Epithelial cell of proximal tubule (primary cell): ENCODE results near the gene ZSCAN1. TPM values are rescaled to one million over a fixed set of nuclear protein-coding genes. Genes with fewer than 3 reads are reported as not detected.

Experiments
- DNase-seq: peaks from one replicate; pipeline ENCODE4 v3.0.0-alpha.2; 2011; ENCODE audit warnings: low read depth
- H3K4me3 ChIP-seq: 2 replicates; pipeline ENCODE4 v1.5.1; 2011; ENCODE audit warnings: low read depth, mild to moderate bottlenecking, low read length
- total RNA-seq: library from RNA; depleted of rRNA; stranded (reverse); fragments of >200 nt; gene quantifications from 2 replicates; pipeline ENCODE4 v1.2.3, GENCODE V29; 2015
- TF ChIP-seq, protein P1 (sequence below): conservative IDR thresholded peaks from 2 replicates; pipeline ENCODE4 v1.5.1; 2012; ENCODE audit warnings: low read depth, mild to moderate bottlenecking, low read length

The ZSCAN1 gene
- total RNA-seq, 1 donor from 2014 or later, result 0.69 TPM

DNA sequence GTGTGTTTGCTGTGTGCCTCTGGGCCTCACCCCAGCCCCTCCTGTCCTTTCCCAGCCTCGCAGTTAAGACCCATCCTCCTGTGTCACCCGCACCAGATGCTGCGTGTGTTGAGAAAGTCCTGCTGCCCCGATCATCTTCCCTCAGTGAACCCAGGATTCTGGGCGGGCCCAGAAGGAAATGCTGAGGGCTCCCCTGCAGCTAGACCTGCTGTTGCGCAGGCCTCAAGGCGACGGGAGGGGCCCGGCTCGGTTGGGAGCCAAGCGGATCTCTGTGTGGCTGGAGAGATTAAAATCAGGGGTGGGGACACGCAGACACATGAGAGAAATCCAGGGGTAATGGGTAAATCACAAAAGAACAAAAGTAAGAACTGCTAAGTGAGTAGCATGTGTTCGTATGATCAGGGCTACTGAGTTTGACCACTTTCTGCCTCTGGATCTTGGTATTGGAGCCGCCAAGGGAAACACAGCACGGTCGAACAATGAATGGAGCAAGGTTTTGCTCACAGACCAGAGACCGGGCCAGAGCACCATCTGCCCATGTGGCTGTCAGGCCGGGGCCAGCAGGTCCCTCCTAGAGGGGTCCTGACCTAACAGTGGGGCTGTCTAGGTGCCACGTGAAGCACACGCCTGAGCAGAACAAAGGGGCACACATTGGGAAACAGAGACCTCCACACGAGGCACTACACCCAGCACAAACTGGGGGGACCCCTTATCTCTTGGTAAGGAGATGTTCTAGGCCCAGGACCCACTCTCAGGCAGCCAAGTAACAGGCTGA is 7.1 kb downstream of the ZSCAN1 start:
- no peak for DNase-seq
- no peak overlapping the region for H3K4me3 ChIP-seq
- TF ChIP-seq, protein P1, sequence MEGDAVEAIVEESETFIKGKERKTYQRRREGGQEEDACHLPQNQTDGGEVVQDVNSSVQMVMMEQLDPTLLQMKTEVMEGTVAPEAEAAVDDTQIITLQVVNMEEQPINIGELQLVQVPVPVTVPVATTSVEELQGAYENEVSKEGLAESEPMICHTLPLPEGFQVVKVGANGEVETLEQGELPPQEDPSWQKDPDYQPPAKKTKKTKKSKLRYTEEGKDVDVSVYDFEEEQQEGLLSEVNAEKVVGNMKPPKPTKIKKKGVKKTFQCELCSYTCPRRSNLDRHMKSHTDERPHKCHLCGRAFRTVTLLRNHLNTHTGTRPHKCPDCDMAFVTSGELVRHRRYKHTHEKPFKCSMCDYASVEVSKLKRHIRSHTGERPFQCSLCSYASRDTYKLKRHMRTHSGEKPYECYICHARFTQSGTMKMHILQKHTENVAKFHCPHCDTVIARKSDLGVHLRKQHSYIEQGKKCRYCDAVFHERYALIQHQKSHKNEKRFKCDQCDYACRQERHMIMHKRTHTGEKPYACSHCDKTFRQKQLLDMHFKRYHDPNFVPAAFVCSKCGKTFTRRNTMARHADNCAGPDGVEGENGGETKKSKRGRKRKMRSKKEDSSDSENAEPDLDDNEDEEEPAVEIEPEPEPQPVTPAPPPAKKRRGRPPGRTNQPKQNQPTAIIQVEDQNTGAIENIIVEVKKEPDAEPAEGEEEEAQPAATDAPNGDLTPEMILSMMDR, result no peak

DNA sequence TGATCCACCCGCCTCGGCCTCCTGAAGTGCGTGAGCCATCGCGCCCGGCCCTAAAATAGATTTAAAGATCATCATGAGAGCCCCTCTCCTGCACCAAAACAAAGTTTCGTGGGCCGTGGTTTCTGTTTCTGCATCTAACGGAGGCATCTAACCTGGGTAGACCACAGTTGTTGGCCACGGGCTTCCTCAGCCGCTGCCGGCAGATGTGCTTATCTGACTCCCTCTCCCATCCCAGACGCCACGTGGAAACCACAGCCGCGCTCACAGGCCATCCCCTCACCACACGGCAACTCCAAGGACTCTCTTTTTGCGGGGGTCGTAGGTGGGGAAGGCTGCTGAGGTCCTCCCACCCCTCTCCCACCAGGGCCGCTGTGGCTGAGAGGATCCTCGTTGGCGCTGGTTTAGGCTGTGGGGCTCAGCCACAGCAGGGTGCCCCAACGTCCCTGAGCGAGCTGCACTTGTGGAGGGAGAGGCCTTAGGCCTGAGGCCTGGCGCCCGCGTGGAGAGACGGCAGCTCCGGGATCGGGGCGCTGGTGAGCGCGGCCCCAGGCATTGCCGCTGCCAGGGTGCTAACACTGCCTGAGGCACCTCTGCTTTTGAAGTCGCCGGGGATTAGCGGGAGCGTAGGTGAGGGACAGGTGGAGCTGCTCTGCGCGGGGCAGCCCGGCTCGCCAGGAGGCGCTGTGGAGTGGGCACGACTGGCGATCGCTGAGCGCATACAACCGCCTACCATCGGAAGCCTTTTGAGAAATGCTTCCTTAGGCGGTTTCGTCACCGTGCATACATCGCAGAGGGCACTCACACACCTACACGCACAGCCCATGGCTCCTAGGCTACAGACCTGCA is 8.9 kb downstream of the ZSCAN1 start:
- no peak for DNase-seq
- TF ChIP-seq, protein P1, result no peak
- no peak overlapping the region for H3K4me3 ChIP-seq

DNA sequence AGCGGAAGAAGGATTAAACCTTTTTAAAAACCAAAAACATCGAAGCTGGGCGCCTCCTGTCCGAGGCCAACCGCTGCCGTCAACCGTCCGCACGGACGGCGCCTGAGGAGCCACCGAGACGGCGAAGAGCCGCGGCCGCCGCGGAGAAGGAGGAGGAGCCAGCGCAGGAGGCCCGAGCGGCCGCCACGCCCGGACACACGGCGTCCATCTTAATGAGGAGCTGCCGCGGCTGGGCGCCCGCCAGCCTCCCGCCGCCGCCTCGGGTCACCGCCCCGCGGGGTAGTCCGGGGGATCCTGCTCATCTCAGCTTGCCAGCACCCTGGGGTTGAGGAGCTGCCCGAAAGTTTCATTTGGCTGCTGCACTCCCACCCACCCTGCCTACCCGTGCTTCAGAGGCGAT is 10.6 kb downstream of the ZSCAN1 start:
- no peak for DNase-seq
- H3K4me3 ChIP-seq, result no peak overlapping the region
- TF ChIP-seq, protein P1, result no peak

DNA sequence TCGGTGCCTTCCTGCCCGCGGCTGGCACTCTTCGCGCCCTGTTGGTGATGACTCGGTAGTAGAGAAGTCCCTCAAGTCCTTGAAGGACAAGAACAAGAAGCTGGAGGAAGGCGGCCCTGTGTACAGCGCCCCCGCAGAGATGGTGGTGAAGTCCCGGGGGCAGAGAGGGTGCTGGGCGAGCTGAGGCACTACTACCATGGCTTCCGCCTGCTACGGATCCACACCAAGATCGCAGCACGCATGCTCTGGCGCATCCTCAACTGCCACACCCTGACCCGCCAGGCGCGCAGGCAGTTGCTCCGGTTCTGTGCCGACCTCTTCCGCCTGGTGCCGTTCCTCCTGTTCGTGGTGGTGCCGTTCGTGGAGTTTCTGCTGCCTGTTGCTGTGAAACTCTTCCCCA is 11.1 kb downstream of the ZSCAN1 start:
- no peak overlapping the region for H3K4me3 ChIP-seq
- no peak for DNase-seq
- TF ChIP-seq, protein P1, result no peak

DNA sequence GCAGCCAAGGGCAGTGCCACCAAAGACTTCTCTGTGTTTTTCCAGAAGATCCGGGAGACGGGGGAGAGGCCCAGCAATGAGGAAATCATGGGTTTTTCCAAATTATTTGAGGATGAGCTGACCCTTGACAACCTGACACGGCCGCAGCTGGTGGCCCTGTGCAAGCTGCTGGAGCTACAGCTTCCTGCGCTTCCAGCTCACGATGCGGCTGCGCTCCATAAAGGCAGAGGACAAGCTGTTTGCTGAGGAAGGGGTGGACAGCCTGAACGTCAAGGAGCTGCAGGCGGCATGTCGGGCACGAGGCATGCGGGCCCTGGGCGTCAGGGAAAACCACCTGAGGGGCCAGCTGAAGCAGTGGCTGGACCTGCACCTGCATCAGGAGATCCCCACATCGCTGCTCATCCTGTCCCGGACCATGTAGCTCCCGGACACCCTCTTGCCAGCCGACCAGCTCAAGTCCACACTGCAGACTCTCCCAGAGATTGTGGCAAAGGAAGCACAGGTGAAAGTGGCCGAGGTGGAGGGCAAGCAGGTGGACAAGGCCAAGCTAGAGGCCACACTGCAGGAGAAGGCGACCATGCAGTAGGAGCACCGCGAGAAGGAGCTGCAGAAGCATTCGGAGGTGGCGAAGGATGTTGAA is 11.7 kb downstream of the ZSCAN1 start:
- TF ChIP-seq, protein P1, result no peak
- no peak overlapping the region for H3K4me3 ChIP-seq
- no peak for DNase-seq

DNA sequence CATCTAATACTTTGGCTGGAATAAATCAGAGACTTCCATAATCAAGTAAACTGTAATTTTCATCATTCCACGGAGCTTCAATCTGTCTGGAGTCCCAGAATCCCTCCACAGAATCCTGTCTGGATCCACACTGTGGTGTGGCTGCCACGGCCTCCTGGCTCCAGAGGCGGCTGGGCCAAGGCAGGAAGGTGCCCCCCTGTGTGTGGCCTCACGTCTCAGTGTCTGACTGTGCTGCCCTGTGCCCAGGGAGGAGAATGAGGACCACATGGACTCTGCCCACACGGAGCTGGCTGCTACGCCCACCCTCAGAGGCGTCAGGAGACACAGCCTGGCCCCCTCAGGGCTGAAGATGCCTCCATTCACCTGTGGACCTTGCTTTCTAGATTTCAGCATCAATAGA is 13.0 kb downstream of the ZSCAN1 start:
- no peak for DNase-seq
- TF ChIP-seq, protein P1, result no peak
- no peak overlapping the region for H3K4me3 ChIP-seq
